Measurements from ENCODE around the gene VASN.

The VASN gene

GRCh38 chr16:4371357-4372000 lies at the start of gene VASN:
Gene VASN, plus strand, starts transcription at chr16:4371848. Its CDS starts 9,030 bp downstream, at chr16:4380878.
- peak within 1 kb of the TSS; percentile 62 for H3K27ac ChIP-seq
- TF ChIP-seq Cebpa-rat (IDR thresholded peaks at IDR 0.05) = no peak

GRCh38 chr16:4322121-4323052 lies 49.3 kb upstream of the VASN start:
- Histone ChIP-seq H3K4me1 (peaks cover 100% of the 10 kb centered on the region), H3K9me3 (no peaks in the 10 kb centered on the region), H4K20me1 (peaks cover 84% of the 10 kb centered on the region), H3K27me3 (no peaks in the 10 kb centered on the region), H3K9ac (no peak overlapping the region), H3K4me3 (no peak overlapping the region), H3K4me2 (peak overlapping the region; percentile 100), H3K27ac (peak overlapping the region; percentile 70), H3K36me3 (no peaks in the 10 kb centered on the region)
- TF ChIP-seq Cebpa-rat (IDR thresholded peaks at IDR 0.05) = no peak

More at GRCh38 chr16:4371357-4372000, at the start of gene VASN:
- peaks cover 100% of the 10 kb centered on the region for H4K20me1 ChIP-seq
- H3K4me2 ChIP-seq = peak within 1 kb of the TSS; percentile 100
- peak within 1 kb of the TSS; percentile 78 for H3K9ac ChIP-seq
- H3K9me3 ChIP-seq = no peaks in the 10 kb centered on the region
- peak within 1 kb of the TSS; percentile 76 for H3K4me3 ChIP-seq
- H3K27me3 ChIP-seq = no peaks in the 10 kb centered on the region
- peaks cover 59% of the 10 kb centered on the region for H3K4me1 ChIP-seq
- peaks cover 41% of the 10 kb centered on the region for H3K36me3 ChIP-seq

GRCh38 chr16:4323071-4323844 lies 48.4 kb upstream of the VASN start:
- Histone ChIP-seq H3K27ac (peak overlapping the region; percentile 70), H3K9me3 (no peaks in the 10 kb centered on the region), H3K36me3 (no peaks in the 10 kb centered on the region), H3K27me3 (no peaks in the 10 kb centered on the region), H3K4me3 (no peak overlapping the region), H4K20me1 (peaks cover 75% of the 10 kb centered on the region), H3K9ac (peak overlapping the region; percentile 61; the same call in 1 of the 2 replicates), H3K4me1 (peaks cover 96% of the 10 kb centered on the region), H3K4me2 (peak overlapping the region; percentile 100)
- TF ChIP-seq Cebpa-rat (IDR thresholded peaks at IDR 0.05) = no peak

GRCh38 chr16:4323845-4324488 lies 47.7 kb upstream of the VASN start:
- Histone ChIP-seq H3K4me1 (peaks cover 96% of the 10 kb centered on the region), H3K4me2 (peak overlapping the region; percentile 100), H3K27ac (peak overlapping the region; percentile 70), H3K4me3 (peak overlapping the region; percentile 42; the same call in 1 of the 2 replicates), H3K9ac (peak overlapping the region; percentile 61; the same call in 1 of the 2 replicates), H3K36me3 (no peaks in the 10 kb centered on the region), H4K20me1 (peaks cover 73% of the 10 kb centered on the region), H3K27me3 (no peaks in the 10 kb centered on the region), H3K9me3 (no peaks in the 10 kb centered on the region)
- TF ChIP-seq Cebpa-rat (IDR thresholded peaks at IDR 0.05) = no peak

- no peaks in the 10 kb centered on the region for H3K36me3 ChIP-seq
- 0 out of 2 replicates have a peak overlapping the region, but pooled peaks have one; percentile 42 for H3K4me3 ChIP-seq
- H3K4me2 ChIP-seq = peak overlapping the region; percentile 100
- TF ChIP-seq Cebpa-rat (IDR thresholded peaks at IDR 0.05) = no peak
- no peaks in the 10 kb centered on the region for H3K27me3 ChIP-seq
- H4K20me1 ChIP-seq = peaks cover 73% of the 10 kb centered on the region
- no peaks in the 10 kb centered on the region for H3K9me3 ChIP-seq
- H3K27ac ChIP-seq = peak overlapping the region; percentile 70
- peak overlapping the region; percentile 61; the same call in 1 of the 2 replicates for H3K9ac ChIP-seq
- peaks cover 96% of the 10 kb centered on the region for H3K4me1 ChIP-seq
Observed at GRCh38 chr16:4324492-4325252, 47.0 kb upstream of the VASN start.

- peaks cover 71% of the 10 kb centered on the region for H4K20me1 ChIP-seq
- no peaks in the 10 kb centered on the region for H3K36me3 ChIP-seq
- peaks cover 96% of the 10 kb centered on the region for H3K4me1 ChIP-seq
- H3K4me3 ChIP-seq = no peak overlapping the region
- H3K9ac ChIP-seq = no peak overlapping the region
- H3K9me3 ChIP-seq = no peaks in the 10 kb centered on the region
- peak overlapping the region; percentile 100 for H3K4me2 ChIP-seq
- H3K27ac ChIP-seq = no peak overlapping the region; the same call in 1 of the 2 replicates
- TF ChIP-seq Cebpa-rat (IDR thresholded peaks at IDR 0.05) = no peak
- no peaks in the 10 kb centered on the region for H3K27me3 ChIP-seq
Observed at GRCh38 chr16:4325253-4325758, 46.3 kb upstream of the VASN start.

- H3K9me3 ChIP-seq = no peaks in the 10 kb centered on the region
- H3K4me1 ChIP-seq = peaks cover 78% of the 10 kb centered on the region
- peaks cover 71% of the 10 kb centered on the region for H4K20me1 ChIP-seq
- H3K4me3 ChIP-seq = peak overlapping the region; percentile 70
- peaks cover 9% of the 10 kb centered on the region for H3K36me3 ChIP-seq
- peak overlapping the region; percentile 78 for H3K9ac ChIP-seq
- H3K27ac ChIP-seq = peak overlapping the region; percentile 90
- H3K27me3 ChIP-seq = no peaks in the 10 kb centered on the region
- TF ChIP-seq Cebpa-rat (IDR thresholded peaks at IDR 0.05) = no peak
- H3K4me2 ChIP-seq = peak overlapping the region; percentile 98
Observed at GRCh38 chr16:4327386-4328045, 44.1 kb upstream of the VASN start.
